Smooth muscle cell (in vitro differentiated cells): ENCODE results near the gene NALCN. TPM values are rescaled to one million over a fixed set of nuclear protein-coding genes. Genes with fewer than 3 reads are reported as not detected.

ENCODE experiments used
- DNase-seq: peaks from one replicate; lab custom pipeline; 2025; ENCODE audit not compliant: unreplicated experiment; lab: John Stamatoyannopoulos, UW
- H2AFZ ChIP-seq: fragments of 200-600 bp; sonication (generic); 2 replicates; pipeline ENCODE4 v1.6.0; 2016; ENCODE audit warnings: antibody characterized with exemption, low read depth, mild to moderate bottlenecking
- H3F3A ChIP-seq: fragments of 200-600 bp; sonication (generic); 2 replicates; pipeline ENCODE4 v1.6.0; 2017; ENCODE audit warnings: antibody characterized with exemption, low read depth
- H3K27ac ChIP-seq: fragments of 200-600 bp; sonication (generic); 2 replicates; pipeline ENCODE4 v1.5.1; 2016; ENCODE audit warnings: low read depth, mild to moderate bottlenecking
- H3K27me3 ChIP-seq: fragments of 200-600 bp; sonication (generic); 2 replicates; pipeline ENCODE4 v1.6.1; 2016; ENCODE audit warnings: low read depth, mild to moderate bottlenecking
- H3K36me3 ChIP-seq: fragments of 200-600 bp; sonication (generic); 2 replicates; pipeline ENCODE4 v1.5.1; 2016; ENCODE audit warnings: low read depth
- H3K4me1 ChIP-seq: fragments of 200-600 bp; sonication (generic); 2 replicates; pipeline ENCODE4 v1.5.1; 2016; ENCODE audit warnings: low read depth
- H3K4me2 ChIP-seq: fragments of 200-600 bp; sonication (generic); 2 replicates; pipeline ENCODE4 v1.6.0; 2016; ENCODE audit warnings: mild to moderate bottlenecking
- H3K4me3 ChIP-seq: fragments of 200-600 bp; sonication (generic); 2 replicates; pipeline ENCODE4 v1.5.1; 2016; ENCODE audit warnings: mild to moderate bottlenecking
- H3K79me2 ChIP-seq: fragments of 200-600 bp; sonication (generic); 2 replicates; pipeline ENCODE4 v1.6.0; 2016; ENCODE audit warnings: low read depth, mild to moderate bottlenecking
- H3K9ac ChIP-seq: fragments of 200-600 bp; sonication (generic); 2 replicates; pipeline ENCODE4 v1.6.0; 2016; ENCODE audit warnings: low read depth
- H3K9me3 ChIP-seq: fragments of 200-600 bp; sonication (generic); replicated peaks from 2 replicates; pipeline ENCODE4 v1.5.1; 2016; ENCODE audit warnings: low read depth
- H4K20me1 ChIP-seq: fragments of 200-600 bp; sonication (generic); 2 replicates; pipeline ENCODE4 v1.6.0; 2016; ENCODE audit warnings: low read depth
- CTCF ChIP-seq: fragments of 200-600 bp; sonication (generic); IDR thresholded peaks from 2 replicates; pipeline ENCODE4 v1.5.1; 2017; ENCODE audit warnings: borderline replicate concordance, mild to moderate bottlenecking, antibody characterized with exemption; ENCODE audit not compliant: insufficient read depth, poor library complexity, severe bottlenecking
- WGBS: methylation state at CpG from one replicate; pipeline ENCODE4 v1.1.7; 2016; ENCODE audit warnings: low lambda C conversion rate; 5-methylcytosine and 5-hydroxymethylcytosine counted together
- polyA plus RNA-seq: library from polyadenylated mRNA; unstranded; fragments of >200 nt; fragmentation: Nextera tagmentation; extraction: Ambion mirVana; gene quantifications from 2 replicates; pipeline ENCODE4 v1.2.1, GENCODE V29; 2016
- total RNA-seq: library from RNA; depleted of rRNA; stranded (reverse); fragments of >200 nt; gene quantifications from 2 replicates; pipeline ENCODE4 v1.2.3, GENCODE V29; 2014

The NALCN gene
- total and polyA plus RNA-seq, 2 experiments from 2014 or later: 4.1 to 6.0 TPM

GRCh38 chr13:101412076-101412475, 4.2 kb downstream of the NALCN start:
- no peak overlapping the region for H3K4me3 ChIP-seq
- H3K79me2 ChIP-seq: no peaks in the 10 kb centered on the region
- no peaks in the 10 kb centered on the region for H3K36me3 ChIP-seq
- H3K27ac ChIP-seq: no peak overlapping the region
- 100% methylated on average over 1 of the region's 1 CpG for WGBS
- H3K9ac ChIP-seq: no peak overlapping the region
- H3K4me1 ChIP-seq: no peaks in the 10 kb centered on the region
- H3K9me3 ChIP-seq: no peaks in the 10 kb centered on the region
- H3K27me3 ChIP-seq: peaks cover 21% of the 10 kb centered on the region
- no peak overlapping the region for H3K4me2 ChIP-seq
- no peak for DNase-seq
- H3F3A ChIP-seq: no peaks in the 10 kb centered on the region
- H2AFZ ChIP-seq: no peak overlapping the region
- no peak for TF ChIP-seq CTCF
- no peaks in the 10 kb centered on the region for H4K20me1 ChIP-seq

- no peaks in the 10 kb centered on the region for H3K79me2 ChIP-seq
- no peak overlapping the region for H3K9ac ChIP-seq
- H3K4me1 ChIP-seq: no peaks in the 10 kb centered on the region
- no peaks in the 10 kb centered on the region for H3K36me3 ChIP-seq
- no peaks in the 10 kb centered on the region for H3F3A ChIP-seq
- no peak overlapping the region for H3K4me2 ChIP-seq
- H3K27ac ChIP-seq: no peak overlapping the region
- H3K4me3 ChIP-seq: no peak overlapping the region
- peaks cover 6% of the 10 kb centered on the region for H3K27me3 ChIP-seq
- H2AFZ ChIP-seq: no peak overlapping the region
- 84% methylated on average over 6 of the region's 6 CpGs for WGBS
- no peaks in the 10 kb centered on the region for H4K20me1 ChIP-seq
- TF ChIP-seq CTCF: no peak
- H3K9me3 ChIP-seq: no peaks in the 10 kb centered on the region
- no peak for DNase-seq
These were observed 7.2 kb downstream of the NALCN start for GRCh38 chr13:101408992-101409656.

- DNase-seq: no peak
- 88% methylated on average over 9 of the region's 9 CpGs for WGBS
- no peak overlapping the region for H3K4me2 ChIP-seq
These were observed 8.2 kb downstream of the NALCN start for GRCh38 chr13:101408154-101408553.

More at GRCh38 chr13:101408154-101408553, 8.2 kb downstream of the NALCN start:
- Histone ChIP-seq H2AFZ (no peak overlapping the region), H3K9me3 (no peaks in the 10 kb centered on the region), H3K4me3 (no peak overlapping the region), H3K4me1 (no peaks in the 10 kb centered on the region), H3F3A (no peaks in the 10 kb centered on the region), H3K36me3 (no peaks in the 10 kb centered on the region), H3K79me2 (no peaks in the 10 kb centered on the region), H4K20me1 (no peaks in the 10 kb centered on the region), H3K9ac (no peak overlapping the region), H3K27me3 (peaks cover 3% of the 10 kb centered on the region), H3K27ac (no peak overlapping the region)
- TF ChIP-seq CTCF: no peak
